NT2/D1 (cell line): ENCODE data around the gene PTPRG.

Experiments used
- SUZ12 ChIP-seq: IDR thresholded peaks from 2 replicates; pipeline ENCODE4 v1.6.1; 2011; ENCODE audit not compliant: insufficient read length, insufficient read depth; ENCODE audit errors: extremely low read depth
- ZNF274 ChIP-seq: IDR thresholded peaks from 2 replicates; pipeline ENCODE4 v1.6.1; 2011; ENCODE audit warnings: mild to moderate bottlenecking, low read depth, low read length

DNA sequence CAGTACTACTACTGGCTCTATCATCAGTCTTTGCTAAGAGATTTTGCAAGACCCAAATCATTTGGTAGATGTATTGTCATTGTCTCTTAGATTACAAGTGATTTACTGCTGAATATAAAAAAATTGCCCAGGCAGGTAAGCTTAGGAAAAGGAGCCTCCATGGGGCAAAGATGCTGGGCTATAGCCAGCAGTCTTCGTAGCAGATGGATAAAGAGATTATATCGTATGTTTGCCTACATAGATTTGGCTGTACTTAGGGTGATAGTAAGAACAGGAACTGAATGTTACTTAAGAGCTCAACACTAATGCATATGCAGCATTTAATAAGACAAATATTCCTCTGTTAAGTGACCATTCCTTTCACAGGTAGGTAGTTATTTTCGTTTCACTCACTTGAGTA is 48.9 kb downstream of the PTPRG start:
- TF ChIP-seq ZNF274 (no peak), SUZ12 (no peak)
